NCI-H446 (cell line): ENCODE data around the gene DHRS7.

Experiments
- DNase-seq, 2 experiments: peaks; one replicate each; lab custom pipeline; 2025; lab: John Stamatoyannopoulos, UW

The DHRS7 gene, protein sequence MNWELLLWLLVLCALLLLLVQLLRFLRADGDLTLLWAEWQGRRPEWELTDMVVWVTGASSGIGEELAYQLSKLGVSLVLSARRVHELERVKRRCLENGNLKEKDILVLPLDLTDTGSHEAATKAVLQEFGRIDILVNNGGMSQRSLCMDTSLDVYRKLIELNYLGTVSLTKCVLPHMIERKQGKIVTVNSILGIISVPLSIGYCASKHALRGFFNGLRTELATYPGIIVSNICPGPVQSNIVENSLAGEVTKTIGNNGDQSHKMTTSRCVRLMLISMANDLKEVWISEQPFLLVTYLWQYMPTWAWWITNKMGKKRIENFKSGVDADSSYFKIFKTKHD

GRCh38 chr14:60164712-60165546, at the start of gene DHRS7:
Gene DHRS7, minus strand, starts transcription at chr14:60165398. Its CDS starts 89 bp downstream, at chr14:60165309.
- peak in 1 of 2 experiments; percentile 86 for DNase-seq

DNA sequence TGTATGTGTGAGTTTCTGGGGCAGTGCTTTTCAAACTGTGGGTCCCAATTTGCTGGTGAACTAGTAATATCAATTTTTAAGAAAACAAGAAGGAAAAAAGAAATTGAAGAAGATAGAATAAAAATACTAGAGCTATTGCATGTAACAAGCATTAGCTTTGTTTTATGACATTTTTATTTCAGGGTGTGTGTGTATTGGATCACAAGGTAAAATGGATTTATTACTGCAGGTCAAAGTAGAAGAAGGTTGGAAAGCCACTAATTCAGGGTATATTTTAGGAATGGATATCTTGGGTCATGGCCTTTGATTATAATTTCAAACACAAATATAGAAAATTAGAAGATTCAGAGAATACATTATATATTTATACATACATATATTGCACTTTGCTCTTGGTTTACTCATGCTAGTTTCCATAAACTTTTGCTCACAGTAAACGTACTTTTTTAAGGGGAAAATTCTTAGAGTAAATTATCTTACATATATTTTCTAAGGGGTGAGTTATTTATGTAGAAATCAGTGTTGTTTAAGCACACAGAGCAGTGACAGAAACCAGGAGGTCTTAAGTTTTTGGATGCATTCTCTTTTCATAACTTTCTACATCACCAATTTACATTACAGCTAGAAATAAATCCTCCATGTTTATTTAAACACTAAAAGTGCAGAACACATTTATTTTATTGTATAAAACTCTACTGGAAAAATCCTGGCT, 49.4 kb upstream of the DHRS7 start:
- no peak for DNase-seq

DNA sequence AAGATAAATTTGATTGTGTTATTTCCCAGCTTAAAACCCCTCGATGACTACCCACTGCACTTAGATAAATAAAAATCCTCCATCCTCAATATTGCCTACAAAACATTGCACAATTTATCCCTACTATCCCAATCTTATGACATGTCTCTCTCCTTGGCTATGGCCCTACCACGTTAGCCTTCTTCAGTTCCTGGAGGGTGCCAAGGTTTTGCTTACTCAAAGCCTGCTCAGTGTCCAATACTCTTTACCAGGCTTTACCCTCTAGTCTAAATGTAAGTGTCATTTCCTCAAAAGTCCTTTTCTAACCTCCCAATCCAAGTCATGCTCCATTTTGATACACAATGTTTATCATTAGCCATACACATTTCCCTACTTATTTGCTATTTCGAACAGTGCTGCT, 48.8 kb upstream of the DHRS7 start:
- no peak for DNase-seq

DNA sequence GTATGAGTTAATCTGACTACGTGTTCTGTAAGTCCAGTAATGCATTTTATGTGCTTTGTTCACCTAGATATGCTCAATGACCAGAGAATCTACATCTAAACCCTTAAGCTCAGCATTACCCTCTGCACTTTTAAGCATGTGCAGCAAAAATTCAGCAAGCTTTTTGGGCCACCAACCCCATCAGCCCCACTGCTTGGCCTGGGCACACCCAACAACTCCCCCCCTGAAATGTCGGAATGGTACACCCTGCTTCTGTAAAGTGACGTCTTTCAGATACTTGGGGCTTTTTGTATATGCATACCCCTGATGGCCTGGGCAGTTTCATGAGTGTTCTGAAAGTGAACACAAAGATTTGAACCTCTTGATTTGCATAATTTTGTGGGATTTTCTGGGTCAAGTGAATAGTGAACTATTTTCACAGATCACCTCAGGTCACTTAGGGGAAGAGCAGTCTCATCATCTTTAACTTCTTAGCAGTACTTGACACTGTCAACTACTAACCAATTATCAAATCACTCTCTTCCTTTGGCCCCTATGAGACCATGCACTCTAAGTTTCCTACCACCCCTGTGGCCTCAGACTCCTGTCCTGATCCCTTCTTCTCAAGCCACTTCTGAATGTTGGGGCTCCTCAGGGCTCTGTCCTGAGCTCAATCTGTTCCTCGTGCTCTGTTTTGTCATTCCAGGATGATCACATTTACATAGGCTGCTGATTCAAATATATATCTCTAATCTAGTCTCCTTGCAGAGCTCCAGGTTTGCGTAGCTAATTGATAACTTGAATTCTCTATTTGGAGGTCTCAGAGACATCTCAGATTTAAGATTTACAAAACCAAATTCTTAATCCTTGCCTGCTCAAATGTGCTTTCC, 47.5 kb upstream of the DHRS7 start:
- no peak for DNase-seq

GRCh38 chr14:60211153-60211552, 46.0 kb upstream of the DHRS7 start:
- DNase-seq: no peak

- DNase-seq: no peak
Measured at GRCh38 chr14:60210703-60211102, 45.5 kb upstream of the DHRS7 start.

DNA sequence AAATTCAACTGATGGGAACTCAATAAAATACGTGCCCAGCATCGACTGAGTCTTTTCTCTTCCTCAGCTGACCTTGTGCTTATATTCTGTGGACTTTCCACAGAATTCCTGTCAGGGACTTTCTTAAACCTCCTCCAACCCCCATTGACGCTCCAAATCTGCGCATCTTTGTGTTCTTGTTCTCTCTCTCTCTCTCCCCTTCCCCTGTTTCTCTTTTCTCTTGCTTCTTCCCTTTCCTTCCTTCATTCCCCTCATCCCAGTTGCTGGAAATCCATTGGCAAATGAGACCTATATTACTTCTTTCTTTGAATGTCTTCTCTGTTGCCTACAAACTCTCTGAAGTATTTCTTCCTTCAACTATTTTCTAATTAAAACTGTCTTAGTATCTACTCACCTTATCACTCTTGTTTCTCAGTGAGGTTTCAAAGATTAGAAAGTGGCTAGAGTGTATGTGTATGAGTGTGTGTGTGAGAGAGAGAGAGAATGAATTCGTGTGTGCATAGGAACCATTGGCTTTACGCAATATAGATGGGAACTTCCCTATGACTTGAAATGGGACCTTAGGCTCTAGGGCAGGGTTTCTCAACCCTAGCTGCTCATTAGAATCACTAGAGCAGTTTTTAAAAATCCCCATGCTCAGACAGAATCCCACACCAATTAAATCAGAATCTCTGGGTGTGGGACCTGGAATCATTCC, 41.8 kb upstream of the DHRS7 start:
- no peak for DNase-seq

DNA sequence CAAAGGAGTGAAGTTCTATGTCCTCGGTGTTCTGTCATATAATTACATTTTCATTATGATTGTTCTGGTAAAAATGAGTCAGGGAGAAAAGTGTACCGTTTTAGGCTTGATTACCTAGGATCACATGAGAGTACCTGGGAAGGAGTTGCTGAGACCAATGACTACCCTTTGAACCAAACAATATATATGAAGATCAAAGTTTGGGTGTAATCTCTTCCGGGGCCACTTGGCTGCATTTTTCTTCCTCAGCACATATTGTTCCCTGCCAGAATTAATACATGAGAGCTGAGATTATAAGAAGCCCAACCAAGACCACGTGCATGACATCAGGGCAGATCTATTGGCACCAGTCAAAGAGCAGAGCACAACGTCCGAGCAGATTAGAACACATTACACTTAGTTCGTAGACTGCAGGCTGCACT, 41.1 kb upstream of the DHRS7 start:
- DNase-seq: no peak

- no peak for DNase-seq
Measured at GRCh38 chr14:60204843-60205774, 39.9 kb upstream of the DHRS7 start.

GRCh38 chr14:60204104-60204842, 39.1 kb upstream of the DHRS7 start:
- no peak for DNase-seq

DNA sequence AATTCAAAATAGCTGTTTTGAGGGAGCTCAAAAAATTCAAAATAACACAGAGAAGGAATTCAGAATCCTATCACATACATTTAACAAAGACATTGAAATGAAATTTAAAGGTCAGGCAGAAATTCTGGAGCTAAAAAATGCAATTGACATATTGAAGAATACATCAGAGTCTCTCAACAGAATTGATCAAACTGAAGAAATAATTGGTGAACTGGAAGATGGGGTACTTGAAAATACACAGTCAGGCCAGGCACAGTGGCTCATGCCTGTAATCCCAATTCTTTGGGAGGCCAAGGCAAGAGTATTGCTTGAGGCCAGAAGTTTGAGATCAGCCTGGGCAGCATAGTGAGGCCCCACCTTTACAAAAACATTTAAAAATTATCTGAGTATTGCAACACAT, 34.1 kb upstream of the DHRS7 start:
- DNase-seq: no peak

DNA sequence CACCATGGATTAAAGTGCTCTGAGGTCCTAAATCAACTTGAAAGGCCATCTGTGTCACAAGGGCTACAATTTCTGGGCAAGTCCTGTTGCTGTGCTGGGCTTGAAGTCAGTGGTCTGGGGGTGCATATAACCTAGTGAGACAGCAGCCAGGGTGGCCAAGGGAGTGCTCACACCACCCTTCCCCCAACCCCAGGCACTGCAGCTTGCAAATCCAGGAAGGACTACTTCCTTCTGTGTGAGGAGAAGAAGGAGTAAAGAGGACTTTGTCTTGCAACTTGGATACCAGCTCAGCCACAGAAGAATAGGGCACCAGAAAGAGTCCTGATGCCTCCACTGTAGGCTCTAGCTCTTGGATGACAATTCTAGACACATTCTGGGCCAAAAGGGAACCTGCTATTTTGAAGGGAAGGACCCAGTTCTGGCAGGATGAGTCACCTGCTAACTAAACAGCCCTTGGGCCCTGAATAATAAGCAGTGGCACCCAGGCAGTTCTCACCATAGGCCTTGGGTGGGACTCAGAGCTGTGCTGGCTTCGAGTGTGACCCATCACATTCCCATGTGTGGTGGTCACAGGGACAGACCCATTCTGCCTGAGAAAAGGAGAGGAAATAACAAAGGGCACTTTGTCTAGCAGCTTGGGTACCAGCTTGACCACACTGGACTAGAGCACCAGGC, 32.6 kb upstream of the DHRS7 start:
- DNase-seq: no peak

DNA sequence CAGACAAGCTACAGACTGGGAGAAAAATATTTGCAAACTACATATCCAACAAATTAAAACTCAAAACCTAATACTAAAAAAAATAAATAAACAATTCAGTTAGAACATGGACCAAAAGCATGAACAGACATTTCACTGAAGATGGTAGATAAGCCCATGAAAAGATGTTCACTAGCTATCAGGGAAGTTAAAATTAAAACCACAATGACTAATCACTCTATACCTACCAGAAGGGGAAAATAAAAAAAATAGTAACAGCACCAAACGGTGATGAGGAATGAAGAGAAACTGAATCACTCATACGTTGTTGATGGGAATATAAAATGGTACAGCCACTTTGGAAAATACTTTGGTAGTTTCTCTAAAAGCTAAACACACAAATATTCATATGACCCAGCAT, 31.1 kb upstream of the DHRS7 start:
- DNase-seq: no peak

- no peak for DNase-seq
Measured at GRCh38 chr14:60195179-60195810, 30.1 kb upstream of the DHRS7 start.

DNA sequence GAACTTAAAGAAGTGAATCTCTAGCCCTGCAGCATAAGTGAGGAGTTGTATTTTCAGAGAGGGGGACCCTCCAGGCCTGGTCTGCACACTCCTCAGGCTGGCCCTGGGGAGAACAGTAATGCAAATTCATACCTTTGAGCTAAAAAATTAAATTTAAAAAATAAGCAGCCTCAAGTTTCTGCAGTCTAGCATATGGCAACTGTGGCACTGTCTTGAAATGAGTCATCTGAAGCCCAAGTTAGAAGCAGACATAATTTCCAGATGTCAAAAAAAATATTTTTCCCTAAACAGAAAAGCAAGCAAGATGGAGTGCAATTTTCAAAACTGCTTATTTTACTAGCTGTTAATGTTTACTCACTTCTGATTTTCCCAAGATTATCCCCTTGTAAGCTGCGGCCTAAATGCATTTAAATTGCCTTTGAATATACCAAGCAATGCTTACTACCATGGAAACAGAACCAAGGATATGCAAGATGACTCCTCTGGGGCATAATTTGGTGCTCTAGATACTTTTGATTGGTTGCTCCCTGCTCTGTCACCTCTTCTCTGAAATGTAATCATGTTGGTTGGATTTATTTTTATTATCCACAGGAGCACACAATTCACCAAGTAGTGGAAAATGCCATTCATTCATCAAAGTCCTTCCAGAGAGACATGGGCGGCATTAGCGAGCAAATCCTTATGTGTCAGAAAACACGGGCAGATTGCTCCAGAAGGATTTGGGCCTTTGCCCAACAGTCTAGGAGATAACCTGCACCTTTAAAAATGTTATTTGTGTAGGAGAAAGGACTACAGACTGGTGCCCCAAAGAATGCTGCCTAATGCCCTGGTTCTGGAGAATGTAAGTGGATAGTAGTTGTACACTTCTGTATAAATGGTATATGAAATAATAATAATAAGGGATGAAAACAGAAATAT, 25.0 kb upstream of the DHRS7 start:
- DNase-seq: no peak

GRCh38 chr14:60188696-60189095, 23.5 kb upstream of the DHRS7 start:
- DNase-seq: no peak

- no peak for DNase-seq
Measured at GRCh38 chr14:60188115-60188514, 22.9 kb upstream of the DHRS7 start.
